ENCODE results near the gene DGKG.

DGKG gene

DNA sequence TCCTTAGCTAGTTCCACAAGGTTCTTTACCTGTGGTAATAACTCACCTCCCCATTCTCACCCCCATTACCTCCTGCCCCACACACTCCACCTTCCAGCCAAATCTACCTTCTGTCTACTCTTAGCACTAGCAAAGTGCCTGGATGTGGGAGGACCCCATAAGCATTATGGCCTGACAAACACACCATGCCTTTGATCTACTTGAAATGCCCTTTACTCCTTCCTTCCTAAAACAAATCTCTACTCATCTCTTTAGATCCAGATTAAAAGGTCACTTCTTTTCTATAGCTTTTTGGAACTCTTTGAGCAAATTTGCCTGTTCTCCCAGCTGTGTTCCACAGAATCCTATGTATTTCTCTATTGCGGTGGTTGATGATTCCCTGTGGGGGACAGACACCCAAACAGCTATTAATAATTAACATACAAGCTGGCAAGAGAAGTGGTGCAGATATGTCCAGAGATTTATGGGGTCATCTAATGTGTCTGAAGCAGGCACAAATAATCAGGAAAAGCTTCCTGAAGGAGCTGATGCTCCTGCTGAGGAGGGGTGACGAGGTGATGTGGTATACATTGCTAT, 34.0 kb downstream of the DGKG start:
- CTCF ChIA-PET = no interaction called here
- TF ChIP-seq, protein P1, sequence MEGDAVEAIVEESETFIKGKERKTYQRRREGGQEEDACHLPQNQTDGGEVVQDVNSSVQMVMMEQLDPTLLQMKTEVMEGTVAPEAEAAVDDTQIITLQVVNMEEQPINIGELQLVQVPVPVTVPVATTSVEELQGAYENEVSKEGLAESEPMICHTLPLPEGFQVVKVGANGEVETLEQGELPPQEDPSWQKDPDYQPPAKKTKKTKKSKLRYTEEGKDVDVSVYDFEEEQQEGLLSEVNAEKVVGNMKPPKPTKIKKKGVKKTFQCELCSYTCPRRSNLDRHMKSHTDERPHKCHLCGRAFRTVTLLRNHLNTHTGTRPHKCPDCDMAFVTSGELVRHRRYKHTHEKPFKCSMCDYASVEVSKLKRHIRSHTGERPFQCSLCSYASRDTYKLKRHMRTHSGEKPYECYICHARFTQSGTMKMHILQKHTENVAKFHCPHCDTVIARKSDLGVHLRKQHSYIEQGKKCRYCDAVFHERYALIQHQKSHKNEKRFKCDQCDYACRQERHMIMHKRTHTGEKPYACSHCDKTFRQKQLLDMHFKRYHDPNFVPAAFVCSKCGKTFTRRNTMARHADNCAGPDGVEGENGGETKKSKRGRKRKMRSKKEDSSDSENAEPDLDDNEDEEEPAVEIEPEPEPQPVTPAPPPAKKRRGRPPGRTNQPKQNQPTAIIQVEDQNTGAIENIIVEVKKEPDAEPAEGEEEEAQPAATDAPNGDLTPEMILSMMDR (IDR thresholded peaks at IDR 0.05; ENCODE audit: insufficient read depth, low read length, missing control alignments) = no peak
- POLR2A ChIA-PET = no interaction called here
- no peak for DNase-seq (ENCODE audit: low read depth, low spot score)
- no peak overlapping the region for H3K4me3 ChIP-seq (ENCODE audit: low read depth, low read length)

DNA sequence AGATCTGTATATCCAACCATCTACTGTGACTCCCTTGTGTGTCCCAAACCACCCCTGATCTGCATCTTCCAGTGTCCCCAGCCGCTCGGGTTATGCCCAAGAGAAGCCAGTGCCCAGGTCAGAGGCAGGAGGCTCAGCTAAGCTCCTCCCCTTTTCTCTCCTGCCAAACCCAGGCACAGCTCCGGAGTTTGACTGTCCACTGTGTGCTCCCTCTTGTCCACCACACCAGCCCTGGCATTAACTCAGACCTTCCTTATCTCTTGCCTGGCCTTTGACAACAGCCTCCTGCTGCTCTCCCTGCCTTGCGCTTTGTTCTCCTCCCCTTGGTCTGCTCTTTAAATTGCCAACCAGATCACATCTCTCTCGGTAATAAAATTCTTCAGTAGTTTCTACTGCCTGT, 39.3 kb downstream of the DGKG start:
- no peak overlapping the region for H3K4me3 ChIP-seq (ENCODE audit: low read depth, low read length)
- ChIA-PET POLR2A (no interaction called here), CTCF (interaction anchor here (1.0 kb wide), 1 partner anchor 14 kb away, joined by 3 read pairs; no protein-coding TSS in a partner anchor)
- TF ChIP-seq, protein P1 (IDR thresholded peaks at IDR 0.05; ENCODE audit: insufficient read depth, low read length, missing control alignments) = no peak
- DNase-seq (ENCODE audit: low read depth, low spot score) = no peak

DNA sequence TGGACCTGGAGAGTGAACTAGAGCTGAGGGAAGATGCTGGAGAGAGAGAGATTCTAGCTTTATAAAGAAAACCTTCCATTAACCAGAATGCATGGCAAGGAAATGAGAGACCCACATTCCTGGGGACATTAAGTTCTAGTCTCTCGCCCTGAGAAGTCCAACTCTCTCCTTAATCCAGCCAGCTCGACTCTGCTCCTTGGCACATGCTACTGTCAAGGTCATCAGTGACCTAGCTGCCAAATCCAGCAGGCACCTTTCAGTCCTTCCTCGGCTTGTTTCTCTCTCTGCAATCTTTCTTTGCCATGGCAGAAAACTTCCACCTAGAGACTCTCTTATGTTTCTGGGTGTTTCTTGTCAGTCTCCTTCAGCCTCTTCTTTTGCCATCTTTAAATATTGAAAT, 40.3 kb downstream of the DGKG start:
- no peak for DNase-seq (ENCODE audit: low read depth, low spot score)
- no peak overlapping the region for H3K4me3 ChIP-seq (ENCODE audit: low read depth, low read length)
- TF ChIP-seq, protein P1 (IDR thresholded peaks at IDR 0.05; ENCODE audit: insufficient read depth, low read length, missing control alignments) = no peak
- ChIA-PET CTCF (no interaction called here), POLR2A (no interaction called here)

DNA sequence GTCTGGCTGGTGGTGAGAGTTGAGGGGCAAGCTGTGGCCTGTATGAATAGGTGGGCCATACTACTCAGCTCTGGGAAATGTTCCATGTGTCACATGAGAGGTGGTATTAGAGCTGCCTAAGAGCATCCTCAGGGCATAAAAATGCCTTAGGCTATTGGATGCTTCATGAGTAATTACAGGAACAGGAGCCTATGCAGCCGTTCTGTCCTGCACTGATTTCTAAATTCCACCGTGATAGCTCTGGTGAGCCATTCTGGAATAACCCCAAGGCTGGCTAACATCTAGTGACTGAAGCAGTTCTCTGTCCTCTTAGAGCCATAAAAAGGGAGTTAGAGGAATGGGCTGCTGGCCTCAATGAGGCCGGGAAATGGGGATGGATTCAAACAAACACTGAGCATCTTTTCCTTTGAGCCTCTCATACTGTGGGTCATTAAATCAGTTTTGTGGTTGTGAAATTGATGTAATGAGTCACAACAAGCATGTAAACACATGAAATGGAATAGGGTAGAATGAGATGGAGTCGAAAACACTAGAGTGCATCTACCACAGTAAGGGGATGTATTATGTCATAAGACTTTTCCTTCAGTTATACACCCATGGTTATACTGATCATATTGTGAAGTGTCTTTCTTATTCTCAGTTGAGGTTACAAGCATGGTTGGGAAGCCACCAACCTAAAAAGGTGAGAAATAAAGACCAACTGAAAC, 41.0 kb downstream of the DGKG start:
- DNase-seq (ENCODE audit: low read depth, low spot score) = no peak
- TF ChIP-seq, protein P1 (IDR thresholded peaks at IDR 0.05; ENCODE audit: insufficient read depth, low read length, missing control alignments) = no peak
- H3K4me3 ChIP-seq (ENCODE audit: low read depth, low read length) = no peak overlapping the region
- POLR2A ChIA-PET = interaction anchor here (1.0 kb wide), 1 partner anchor 34 kb away, joined by 4 read pairs; no protein-coding TSS in a partner anchor
- CTCF ChIA-PET = no interaction called here

DNA sequence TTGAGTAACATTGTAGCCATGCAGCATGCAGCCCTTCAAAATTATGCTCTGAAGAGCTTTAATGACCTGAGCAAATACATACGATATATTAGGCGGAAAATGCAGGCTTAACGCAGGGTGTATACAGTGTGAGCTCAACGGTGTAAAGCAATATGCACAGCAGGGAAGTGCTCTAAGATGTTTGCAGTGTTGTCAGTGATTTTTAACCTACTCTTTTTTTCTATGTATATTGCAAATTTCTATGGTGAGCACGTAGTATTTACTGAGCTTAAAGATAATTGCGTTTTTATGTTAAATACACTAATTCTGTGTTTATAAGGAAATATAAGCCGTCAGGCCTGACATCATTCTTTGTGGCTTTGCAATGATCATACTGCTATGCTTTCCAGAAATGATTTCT, 42.1 kb downstream of the DGKG start:
- no peak overlapping the region for H3K4me3 ChIP-seq (ENCODE audit: low read depth, low read length)
- TF ChIP-seq, protein P1 (IDR thresholded peaks at IDR 0.05; ENCODE audit: insufficient read depth, low read length, missing control alignments) = no peak
- POLR2A ChIA-PET = no interaction called here
- DNase-seq (ENCODE audit: low read depth, low spot score) = no peak
- CTCF ChIA-PET = interaction anchor here (0.9 kb wide), 1 partner anchor 221 kb away, joined by 3 read pairs; no protein-coding TSS in a partner anchor

DNA sequence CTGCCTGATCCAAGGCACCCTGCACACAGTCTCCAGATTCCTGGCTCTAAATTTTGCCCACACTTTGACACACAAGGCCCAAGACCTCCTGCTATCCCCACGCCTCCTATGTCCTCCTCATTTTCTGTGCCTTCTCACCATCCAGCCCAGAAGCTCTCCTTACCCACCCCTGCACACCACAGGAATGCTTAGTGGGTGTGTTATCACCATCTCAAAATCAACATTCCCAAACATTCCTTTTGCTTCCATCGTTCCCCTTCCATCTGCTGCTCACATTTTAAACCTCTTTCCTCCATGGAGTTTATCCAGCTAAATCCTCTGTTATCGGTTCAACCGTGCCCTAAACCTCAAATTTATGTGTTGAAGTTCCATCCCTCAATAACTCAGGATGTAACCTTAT, 43.9 kb downstream of the DGKG start:
- TF ChIP-seq, protein P1 (IDR thresholded peaks at IDR 0.05; ENCODE audit: insufficient read depth, low read length, missing control alignments) = no peak
- CTCF ChIA-PET = interaction anchor here (0.6 kb wide), 1 partner anchor 220 kb away, joined by 3 read pairs; no protein-coding TSS in a partner anchor
- no peak overlapping the region for H3K4me3 ChIP-seq (ENCODE audit: low read depth, low read length)
- no peak for DNase-seq (ENCODE audit: low read depth, low spot score)
- POLR2A ChIA-PET = no interaction called here

All from AG04449 (cell line).